Neural progenitor cell (in vitro differentiated cells): ENCODE data around the gene COQ5.

ENCODE experiments used
- CTCF ChIP-seq: fragments of 200-600 bp; sonication (generic); IDR thresholded peaks from 2 replicates; pipeline ENCODE4 v1.5.1; 2017; ENCODE audit warnings: antibody characterized with exemption, mild to moderate bottlenecking
- EZH2 ChIP-seq: fragments of 200-600 bp; sonication (generic); IDR thresholded peaks from 2 replicates; pipeline ENCODE4 v1.6.1; 2017; ENCODE audit warnings: antibody characterized with exemption, mild to moderate bottlenecking, moderate library complexity

DNA sequence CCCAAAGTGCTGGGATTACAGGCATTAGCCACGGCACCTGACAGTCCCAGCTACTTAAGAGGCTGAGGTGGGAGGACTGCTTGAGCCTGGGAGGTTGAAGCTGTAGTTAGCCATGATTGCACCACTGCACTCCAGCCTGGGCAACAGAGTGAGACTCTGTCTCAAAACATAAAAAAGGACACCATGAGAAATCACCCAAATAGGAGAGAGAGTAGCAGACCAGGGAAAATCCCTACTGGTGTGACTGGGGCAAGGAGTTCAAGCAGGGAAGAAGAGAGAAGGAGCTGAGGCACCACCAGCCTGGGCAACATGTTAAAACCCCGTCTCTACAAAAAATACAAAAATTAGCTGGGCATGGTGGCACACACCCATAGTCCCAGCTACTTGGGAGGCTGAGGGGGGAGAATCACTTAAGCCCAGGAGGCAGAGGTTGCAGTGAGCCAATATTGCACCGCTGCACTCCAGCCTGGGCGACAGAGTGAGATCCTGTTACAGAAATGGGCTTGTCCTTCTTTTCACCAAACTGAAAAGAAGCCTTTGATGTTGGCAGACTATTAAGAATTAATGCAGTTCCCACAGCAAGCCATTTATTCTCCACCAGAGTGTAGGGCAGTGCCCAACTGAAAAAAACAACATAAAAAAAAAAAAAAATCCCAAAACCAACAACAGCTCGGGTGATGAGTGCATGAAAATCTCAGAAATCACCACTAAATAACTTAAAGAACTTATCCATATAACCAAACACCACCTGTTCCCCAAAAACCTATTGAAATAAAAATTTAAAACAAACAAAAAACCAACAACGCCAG, 54.9 kb downstream of the COQ5 start:
- TF ChIP-seq CTCF (no peak), EZH2 (no peak)
